ENCODE data around the gene CAVIN4. TPM values are rescaled to one million over a fixed set of nuclear protein-coding genes. Genes with fewer than 3 reads are reported as not detected.
A peak's percentile ranks its signal among the peaks of the same experiment; 100 is the strongest.

CAVIN4 gene
- polyA plus RNA-seq, 3 donors from 2014 or later = not detected

DNA sequence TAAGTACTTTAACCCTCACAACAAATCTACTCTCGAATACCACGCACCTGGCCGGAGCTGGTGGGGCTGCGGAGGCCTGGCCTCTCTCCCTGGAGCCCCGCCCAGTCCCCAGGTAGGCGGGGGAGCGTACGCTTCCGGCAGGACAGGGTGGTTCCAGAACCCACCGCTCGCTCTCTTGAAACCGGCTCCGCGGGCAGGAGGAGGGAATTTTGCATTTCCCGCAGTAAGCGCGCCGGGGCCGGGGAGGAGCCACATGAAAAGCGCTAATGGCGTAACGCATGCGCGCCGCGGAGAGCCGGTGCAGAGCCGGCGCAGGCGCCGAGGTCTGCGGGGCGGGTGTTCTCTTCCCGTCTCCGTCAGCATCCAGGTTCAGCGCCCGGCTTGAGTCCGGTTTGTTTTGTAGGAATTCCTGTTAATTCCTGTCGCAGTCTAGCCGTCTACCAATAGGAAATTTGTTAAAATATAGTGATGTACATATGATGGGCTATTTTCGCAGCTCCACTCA lies 20.8 kb downstream of the CAVIN4 start:
- Mint-ChIP-seq H3K9me3 (no peaks in the 10 kb centered on the region), H3K27ac (peak overlapping the region in 3 of 6 donors; percentile 44 to 60 (median 46)), H3K4me1 (peaks cover 16 to 22% of the 10 kb centered on the region in 2 donors), H3K36me3 (no peaks in the 10 kb centered on the region), H3K27me3 (ENCODE audit: low read depth in 3 of 3) (peaks cover 0 to 5% (median 2%) of the 10 kb centered on the region in 3 donors), H3K4me3 (peak overlapping the region; percentile 71 to 86 (median 79))
- DNase-seq = peak; percentile 70 to 77 (median 74)

DNA sequence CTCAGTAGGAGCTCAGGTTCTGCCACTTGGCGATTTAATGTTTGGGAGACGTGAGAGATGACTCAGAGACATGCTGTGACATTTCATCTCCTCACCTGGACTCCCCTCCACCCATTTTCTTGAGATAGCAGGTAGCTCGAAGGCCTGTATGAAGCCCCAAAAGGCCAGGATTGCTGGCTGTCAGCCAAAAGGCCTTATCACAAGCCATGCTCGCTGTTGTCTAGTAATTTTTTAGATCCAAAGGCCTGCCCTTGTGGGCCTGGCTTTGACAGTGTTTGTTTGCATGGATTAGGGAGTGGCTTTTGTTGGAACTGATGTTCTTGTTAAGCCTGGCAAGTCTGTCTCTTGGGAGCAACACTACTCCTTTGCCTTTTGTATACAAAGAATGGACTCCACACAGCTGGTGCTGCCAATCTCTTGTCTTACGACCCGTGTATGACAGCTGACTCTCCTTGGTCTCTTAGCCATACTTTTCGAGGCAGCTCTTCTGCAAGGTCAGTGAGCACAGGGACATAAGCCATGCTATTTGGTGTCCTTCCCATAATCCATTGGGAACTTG lies 22.7 kb downstream of the CAVIN4 start:
- Mint-ChIP-seq H3K9me3 (no peaks in the 10 kb centered on the region), H3K36me3 (no peaks in the 10 kb centered on the region), H3K4me1 (peaks cover 16 to 22% of the 10 kb centered on the region in 2 donors), H3K4me3 (peak overlapping the region in 2 of 5 donors; percentile 18 to 36), H3K27me3 (ENCODE audit: low read depth in 3 of 3) (peaks cover 0 to 6% (median 4%) of the 10 kb centered on the region in 3 donors), H3K27ac (no peak overlapping the region)
- DNase-seq = no peak

DNA sequence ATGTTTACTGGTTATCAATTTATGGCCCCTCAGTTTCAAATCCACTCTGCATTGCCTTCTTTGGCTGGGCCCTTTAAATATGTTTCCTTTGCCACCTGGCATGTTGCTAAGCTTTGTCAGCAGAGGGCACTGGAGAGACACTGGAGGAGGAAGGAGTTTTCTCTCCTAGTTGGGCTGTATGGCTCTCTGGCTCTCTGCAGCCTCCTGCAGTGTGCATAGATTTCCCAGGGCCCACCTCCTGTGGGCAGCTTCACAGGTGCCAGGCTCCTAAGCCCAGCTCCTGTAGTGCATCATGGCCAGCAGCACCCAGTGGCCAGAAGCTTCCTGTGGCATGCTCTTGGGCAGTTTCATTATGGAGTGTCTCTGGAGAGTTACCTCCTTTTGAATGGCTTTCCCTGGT lies 23.3 kb downstream of the CAVIN4 start:
- no peaks in the 10 kb centered on the region for H3K9me3 Mint-ChIP-seq

DNA sequence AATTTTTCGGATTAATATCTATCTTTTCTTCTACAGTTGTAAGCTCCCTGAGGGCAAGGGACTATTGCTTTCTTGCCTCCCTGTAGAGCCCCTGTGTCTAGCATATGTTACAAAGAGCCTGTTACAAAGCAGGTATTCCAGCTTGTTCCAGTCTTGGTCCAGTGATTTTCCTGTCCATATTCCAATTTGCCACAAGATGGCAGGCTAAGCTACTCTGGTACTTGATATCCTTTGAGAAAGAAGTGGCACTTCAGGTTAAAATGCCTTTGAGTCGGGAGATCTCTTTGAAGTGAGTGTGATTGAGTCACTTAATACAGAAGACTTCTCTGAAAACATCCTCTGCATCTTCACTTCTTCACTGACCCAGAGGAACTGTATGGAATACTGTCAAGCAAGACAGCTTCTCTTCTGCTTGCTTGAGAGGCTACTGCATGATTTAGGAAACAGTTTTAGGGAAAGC lies 24.5 kb downstream of the CAVIN4 start:
- H3K27me3 Mint-ChIP-seq (ENCODE audit: low read depth in 3 of 3) = peaks cover 0 to 6% (median 4%) of the 10 kb centered on the region in 3 donors
- peaks cover 16 to 22% of the 10 kb centered on the region in 2 donors for H3K4me1 Mint-ChIP-seq
- H3K9me3 Mint-ChIP-seq = no peaks in the 10 kb centered on the region
- no peaks in the 10 kb centered on the region for H3K36me3 Mint-ChIP-seq
- DNase-seq = no peak
- H3K4me3 Mint-ChIP-seq = no peak overlapping the region
- H3K27ac Mint-ChIP-seq = no peak overlapping the region

More for the DNA sequence above, 23.3 kb downstream of the CAVIN4 start:
- Mint-ChIP-seq H3K4me1 (peaks cover 16 to 22% of the 10 kb centered on the region in 2 donors), H3K36me3 (no peaks in the 10 kb centered on the region), H3K4me3 (peak overlapping the region in 2 of 5 donors; percentile 18 to 36), H3K27ac (no peak overlapping the region), H3K27me3 (ENCODE audit: low read depth in 3 of 3) (peaks cover 0 to 6% (median 4%) of the 10 kb centered on the region in 3 donors)
- peak in 1 of 3 donors; percentile 17 for DNase-seq

DNA sequence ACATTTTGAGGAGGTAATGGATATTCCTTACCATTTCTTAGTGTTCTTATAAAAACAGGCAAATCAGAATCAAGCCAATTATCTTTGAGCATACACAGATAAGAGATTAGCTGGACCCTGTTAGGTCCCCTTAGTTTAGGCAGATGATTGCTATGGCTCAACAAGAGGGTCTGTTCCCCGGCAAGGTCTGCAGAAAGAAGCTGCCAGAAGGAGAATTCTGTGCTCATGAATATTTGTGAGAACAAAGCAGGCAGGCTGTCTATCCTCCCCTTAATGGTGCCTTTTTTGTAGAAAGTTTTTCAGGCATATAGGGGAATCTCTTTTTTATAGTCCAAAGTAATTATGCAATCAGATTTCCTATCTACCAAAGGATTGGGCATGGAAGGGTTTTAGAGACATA lies 27.5 kb downstream of the CAVIN4 start:
- H3K4me1 Mint-ChIP-seq = no peaks in the 10 kb centered on the region
- no peak overlapping the region for H3K27ac Mint-ChIP-seq
- H3K27me3 Mint-ChIP-seq (ENCODE audit: low read depth in 3 of 3) = peaks cover 0 to 6% (median 3%) of the 10 kb centered on the region in 3 donors
- DNase-seq = no peak
- no peak overlapping the region for H3K4me3 Mint-ChIP-seq
- H3K9me3 Mint-ChIP-seq = no peaks in the 10 kb centered on the region
- H3K36me3 Mint-ChIP-seq = no peaks in the 10 kb centered on the region

DNA sequence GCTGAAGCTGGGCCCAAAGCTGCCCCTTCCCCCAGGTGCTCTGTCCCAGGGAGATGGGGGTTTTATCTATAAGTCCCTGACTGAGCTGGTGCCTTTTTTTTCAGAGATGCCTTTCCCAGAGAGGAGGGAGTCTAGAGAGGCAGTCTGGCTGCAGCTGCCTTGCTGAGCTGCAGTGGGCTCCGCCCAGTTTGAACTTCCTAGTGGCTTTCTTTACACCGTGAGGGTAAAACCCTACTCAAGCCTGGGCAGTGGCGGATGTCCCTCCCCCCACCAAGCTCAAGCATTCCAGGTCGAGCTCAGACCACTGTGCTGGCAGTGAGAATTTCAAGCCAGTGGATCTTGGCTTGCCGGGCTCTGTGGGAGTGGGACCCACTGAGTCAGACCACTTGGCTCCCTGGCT lies 41.3 kb downstream of the CAVIN4 start:
- Mint-ChIP-seq H3K27ac (no peak overlapping the region), H3K9me3 (peaks cover 0 to 15% (median 4%) of the 10 kb centered on the region in 6 donors), H3K27me3 (ENCODE audit: low read depth in 3 of 3) (peaks cover 3 to 9% (median 6%) of the 10 kb centered on the region in 3 donors), H3K36me3 (peaks cover 0 to 4% (median 0%) of the 10 kb centered on the region in 3 donors), H3K4me3 (no peak overlapping the region), H3K4me1 (no peaks in the 10 kb centered on the region)
- no peak for DNase-seq

DNA sequence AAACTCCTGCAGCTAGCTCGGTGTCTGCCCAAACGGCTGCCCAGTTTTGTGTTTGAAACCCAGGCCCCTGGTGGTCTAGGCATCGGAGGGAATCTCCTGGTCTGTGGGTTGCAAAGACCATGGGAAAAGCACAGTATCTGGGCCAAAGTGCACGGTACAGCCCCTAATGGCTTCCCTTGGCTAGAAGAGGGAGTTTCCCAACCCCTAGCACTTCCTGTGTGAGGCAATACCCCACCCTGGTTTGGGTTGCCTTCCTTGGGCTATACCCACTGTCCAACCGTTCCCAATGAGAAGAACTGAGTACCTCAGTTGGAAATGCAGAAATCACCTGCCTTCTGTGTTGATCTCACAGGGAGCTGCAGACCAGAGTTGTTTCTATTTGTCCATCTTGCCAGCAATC lies 41.8 kb downstream of the CAVIN4 start:
- H3K4me3 Mint-ChIP-seq = no peak overlapping the region
- H3K36me3 Mint-ChIP-seq = peaks cover 0 to 4% (median 0%) of the 10 kb centered on the region in 3 donors
- H3K27me3 Mint-ChIP-seq (ENCODE audit: low read depth in 3 of 3) = peaks cover 3 to 9% (median 6%) of the 10 kb centered on the region in 3 donors
- no peak for DNase-seq
- H3K27ac Mint-ChIP-seq = no peak overlapping the region
- peaks cover 0 to 15% (median 4%) of the 10 kb centered on the region in 6 donors for H3K9me3 Mint-ChIP-seq
- no peaks in the 10 kb centered on the region for H3K4me1 Mint-ChIP-seq

DNA sequence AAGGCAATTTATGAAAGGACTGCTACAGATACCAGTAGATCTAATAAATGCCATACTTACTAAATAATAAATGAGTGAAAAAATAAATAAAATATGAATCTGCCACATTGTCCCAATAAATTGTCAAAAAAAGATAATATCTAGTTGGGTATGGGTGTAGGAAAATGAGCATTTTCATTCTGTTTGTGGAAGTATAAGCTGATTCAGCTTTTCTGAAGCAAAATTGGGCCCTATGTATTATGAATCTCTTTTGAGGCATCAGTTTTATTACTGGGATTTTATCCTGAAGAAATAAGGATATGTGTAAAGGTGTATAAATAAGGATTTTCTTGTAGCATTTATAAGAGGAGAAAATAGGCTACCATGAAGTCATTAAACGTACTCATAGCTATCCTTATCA lies 46.1 kb downstream of the CAVIN4 start:
- H3K27ac Mint-ChIP-seq = no peak overlapping the region
- H3K36me3 Mint-ChIP-seq = no peaks in the 10 kb centered on the region
- peaks cover 4 to 7% (median 4%) of the 10 kb centered on the region in 6 donors for H3K9me3 Mint-ChIP-seq
- no peak for DNase-seq
- H3K4me1 Mint-ChIP-seq = no peaks in the 10 kb centered on the region
- H3K4me3 Mint-ChIP-seq = no peak overlapping the region
- peaks cover 3 to 5% (median 5%) of the 10 kb centered on the region in 3 donors for H3K27me3 Mint-ChIP-seq (ENCODE audit: low read depth in 3 of 3)

DNA sequence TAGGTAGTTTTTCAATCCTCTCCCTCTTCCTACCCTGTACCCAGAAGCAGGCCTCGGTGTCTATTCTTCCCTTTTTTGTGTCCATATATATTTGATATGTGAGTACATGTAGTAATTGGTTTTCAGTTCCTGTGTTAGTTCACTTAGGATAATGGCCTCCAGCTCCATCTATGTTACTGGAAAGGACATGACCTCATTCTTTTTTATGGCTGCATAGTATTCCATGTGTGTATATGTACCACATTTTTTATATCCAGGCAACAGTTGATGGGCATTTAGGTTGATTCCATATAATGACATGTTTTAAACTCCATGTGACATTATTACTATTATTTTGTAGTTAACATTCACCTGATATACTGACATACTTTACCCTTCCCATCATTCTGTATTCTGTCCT lies 49.1 kb downstream of the CAVIN4 start:
- Mint-ChIP-seq H3K4me1 (no peaks in the 10 kb centered on the region), H3K36me3 (no peaks in the 10 kb centered on the region), H3K27me3 (ENCODE audit: low read depth in 3 of 3) (peaks cover 3 to 6% (median 4%) of the 10 kb centered on the region in 3 donors), H3K27ac (no peak overlapping the region), H3K9me3 (peaks cover 4 to 7% (median 4%) of the 10 kb centered on the region in 6 donors), H3K4me3 (no peak overlapping the region)
- no peak for DNase-seq

DNA sequence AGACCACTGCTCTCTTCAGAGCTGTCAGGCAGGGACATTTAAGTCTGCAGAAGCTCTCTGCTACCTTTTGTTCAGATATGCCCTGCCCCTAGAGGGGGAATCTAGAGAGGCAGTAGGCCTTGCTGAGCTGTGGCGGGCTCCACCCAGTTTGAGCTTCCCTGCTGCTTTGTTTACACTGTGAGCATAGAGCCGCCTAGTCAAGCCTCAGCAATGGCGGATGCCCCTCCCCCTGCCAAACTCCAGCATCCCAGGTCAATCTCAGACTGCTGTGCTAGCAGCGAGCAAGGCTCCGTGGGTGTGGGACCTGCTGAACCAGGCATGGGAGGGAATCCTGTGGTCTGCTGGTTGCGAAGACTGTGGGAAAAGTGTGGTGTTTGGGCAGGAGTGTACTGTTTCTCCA lies 59.9 kb downstream of the CAVIN4 start:
- Mint-ChIP-seq H3K36me3 (peaks cover 0 to under 1% (median 0%) of the 10 kb centered on the region in 3 donors), H3K27me3 (ENCODE audit: low read depth in 3 of 3) (peaks cover 3 to 7% (median 5%) of the 10 kb centered on the region in 3 donors), H3K27ac (no peak overlapping the region), H3K4me1 (no peaks in the 10 kb centered on the region), H3K9me3 (peaks cover 0 to 14% (median 5%) of the 10 kb centered on the region in 6 donors), H3K4me3 (no peak overlapping the region)
- no peak for DNase-seq

Other genes with a start within 250 kb of the CAVIN4 start
- 10 to 100 TPM in 2 of 3 donors, 1 to 10 TPM in 1; 5.9 to 13.8 (median 11.3) TPM for gene TEX10, start 225.1 kb upstream of the CAVIN4 start, polyA plus RNA-seq
- 10 to 100 TPM in 1 of 3 donors, 1 to 10 TPM in 2; 3.3 to 10.0 (median 6.6) TPM for gene MSANTD3, start 150.9 kb upstream of the CAVIN4 start, polyA plus RNA-seq
- gene TMEFF1, start 104.9 kb upstream of the CAVIN4 start, polyA plus RNA-seq = not detected